Breast epithelium (tissue), 3 donors: ENCODE measurements around the gene KRTAP19-8.

Experiments
- POLR2A ChIP-seq: fragments of 450-650 bp; IDR thresholded peaks from one replicate; pipeline ENCODE4 v1.6.1; 2016; ENCODE audit warnings: antibody characterized with exemption, mild to moderate bottlenecking, moderate library complexity
- POLR2AphosphoS5 ChIP-seq, 3 donors: sonication (generic); formaldehyde crosslinking; IDR thresholded peaks; one replicate each; pipeline ENCODE4 v1.6.1; 2017; ENCODE audit warnings: antibody characterized with exemption in 3 of 3
- TF ChIP-seq, protein P1 (sequence below), 3 donors: fragments of 450-650 bp; IDR thresholded peaks; one replicate each; pipeline ENCODE4 v1.5.1; 2016 to 2017; ENCODE audit warnings: antibody characterized with exemption in 3 of 3, mild to moderate bottlenecking in 3 of 3, moderate library complexity in 3 of 3

DNA sequence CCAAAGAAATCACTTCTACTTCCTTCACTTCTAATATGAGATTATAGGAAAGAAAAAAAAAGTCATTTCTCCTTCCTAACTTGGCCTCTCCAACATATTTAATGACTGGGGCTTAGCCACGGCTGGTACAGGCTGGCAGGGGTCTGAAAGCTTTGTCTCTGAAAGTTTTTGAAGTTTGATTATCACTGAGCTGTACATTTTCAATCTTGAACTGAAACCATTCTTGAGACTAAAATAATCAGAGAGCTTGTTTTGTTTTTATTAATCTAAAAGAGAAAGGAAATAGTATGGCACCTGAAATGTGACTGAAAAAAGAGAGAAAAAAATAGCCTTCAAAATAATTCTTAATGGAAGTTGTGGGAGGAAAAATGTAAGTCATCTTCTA is 3.8 kb upstream of the KRTAP19-8 start:
- TF ChIP-seq, protein P1, sequence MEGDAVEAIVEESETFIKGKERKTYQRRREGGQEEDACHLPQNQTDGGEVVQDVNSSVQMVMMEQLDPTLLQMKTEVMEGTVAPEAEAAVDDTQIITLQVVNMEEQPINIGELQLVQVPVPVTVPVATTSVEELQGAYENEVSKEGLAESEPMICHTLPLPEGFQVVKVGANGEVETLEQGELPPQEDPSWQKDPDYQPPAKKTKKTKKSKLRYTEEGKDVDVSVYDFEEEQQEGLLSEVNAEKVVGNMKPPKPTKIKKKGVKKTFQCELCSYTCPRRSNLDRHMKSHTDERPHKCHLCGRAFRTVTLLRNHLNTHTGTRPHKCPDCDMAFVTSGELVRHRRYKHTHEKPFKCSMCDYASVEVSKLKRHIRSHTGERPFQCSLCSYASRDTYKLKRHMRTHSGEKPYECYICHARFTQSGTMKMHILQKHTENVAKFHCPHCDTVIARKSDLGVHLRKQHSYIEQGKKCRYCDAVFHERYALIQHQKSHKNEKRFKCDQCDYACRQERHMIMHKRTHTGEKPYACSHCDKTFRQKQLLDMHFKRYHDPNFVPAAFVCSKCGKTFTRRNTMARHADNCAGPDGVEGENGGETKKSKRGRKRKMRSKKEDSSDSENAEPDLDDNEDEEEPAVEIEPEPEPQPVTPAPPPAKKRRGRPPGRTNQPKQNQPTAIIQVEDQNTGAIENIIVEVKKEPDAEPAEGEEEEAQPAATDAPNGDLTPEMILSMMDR (IDR thresholded peaks at IDR 0.05), result no peak
- TF ChIP-seq POLR2A (no peak), POLR2AphosphoS5 (IDR thresholded peaks at IDR 0.05) (no peak)
